Measurements from ENCODE around the gene HSD17B1.
"Not testable (repeated sequence)": the region's sequence is repeated elsewhere in the genome, so short reads cannot be mapped to it uniquely, and the experiment has no call there.

HSD17B1 gene

DNA sequence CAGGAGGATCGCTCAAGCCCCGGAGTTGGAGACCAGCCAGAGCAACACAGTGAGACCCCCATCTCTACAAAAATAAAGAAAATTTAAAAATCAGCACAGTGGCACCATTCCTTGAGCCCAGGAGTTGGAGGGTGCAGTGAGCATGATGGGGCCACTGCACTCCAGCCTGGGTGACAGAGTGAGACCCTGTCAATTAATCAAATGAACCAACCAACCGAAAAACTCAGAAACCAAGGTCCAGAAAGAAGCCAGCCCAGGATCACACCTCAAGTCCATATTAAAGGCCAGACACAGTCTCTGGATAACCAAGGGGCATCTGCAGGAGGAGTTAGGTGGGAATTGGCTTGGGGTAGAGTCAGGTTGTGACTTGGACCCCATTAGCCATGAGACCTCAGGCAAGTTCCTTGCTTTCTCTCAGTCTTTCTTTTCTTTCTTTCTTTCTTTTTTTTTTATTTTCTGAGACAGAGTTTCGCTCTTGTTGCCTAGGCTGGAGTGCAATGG is 2.4 kb downstream of the HSD17B1 start:
- Histone ChIP-seq H3K9ac (ENCODE audit: low read length) (peak overlapping the region; percentile 95), H2BK12ac (ENCODE audit: low read length) (no peak overlapping the region), H3K18ac (ENCODE audit: low read length) (peak overlapping the region; percentile 87), H3K27me3 (ENCODE audit: insufficient read depth, low read length) (no peaks in the 10 kb centered on the region), H3K4me1 (ENCODE audit: control insufficient read depth in 1 of 2, insufficient read depth in 2 of 2, low read length in 2 of 2) (peaks cover 16 to 18% of the 10 kb centered on the region in 2 experiments), H3K9me3 (ENCODE audit: insufficient read depth, low read depth, low read length) (no peaks in the 10 kb centered on the region), H4K91ac (ENCODE audit: low read depth, low read length) (peak overlapping the region; percentile 92), H2BK120ac (ENCODE audit: insufficient read depth, low read length, poor library complexity) (peak overlapping the region; percentile 70), H3K4me2 (ENCODE audit: low read length) (peak overlapping the region; percentile 77), H3K79me1 (ENCODE audit: low read length) (peaks cover 22% of the 10 kb centered on the region), H4K8ac (ENCODE audit: low read depth, low read length) (peak overlapping the region; percentile 90), H2AK5ac (ENCODE audit: low read length) (peak overlapping the region; percentile 69), H4K12ac (ENCODE audit: low read depth, low read length) (peak overlapping the region; percentile 90), H3K14ac (ENCODE audit: low read length) (peak overlapping the region; percentile 78), H3K23ac (ENCODE audit: low read length) (no peak overlapping the region), H3K27ac (ENCODE audit: low read depth, low read length) (peak overlapping the region; percentile 76), H3K79me2 (ENCODE audit: control insufficient read depth, insufficient read depth, low read length, poor library complexity) (peaks cover 16% of the 10 kb centered on the region), H3K4ac (ENCODE audit: low read depth, low read length) (peak overlapping the region; percentile 93), H2BK5ac (ENCODE audit: low read depth, low read length, poor library complexity) (peak overlapping the region; percentile 52), H3K36me3 (ENCODE audit: control insufficient read depth in 1 of 2, insufficient read depth in 2 of 2, low read length in 2 of 2) (peaks cover 0 to 2% of the 10 kb centered on the region in 2 experiments), H3K4me3 (ENCODE audit: low read depth, low read length) (peak overlapping the region; percentile 92), H2AFZ (ENCODE audit: insufficient read depth, low read length, poor library complexity) (peak overlapping the region; percentile 69)
- no peak for DNase-seq
- no CpG with 5 or more reads among the region's 4 CpGs for WGBS (ENCODE audit: extremely low coverage, insufficient coverage, insufficient read length)

DNA sequence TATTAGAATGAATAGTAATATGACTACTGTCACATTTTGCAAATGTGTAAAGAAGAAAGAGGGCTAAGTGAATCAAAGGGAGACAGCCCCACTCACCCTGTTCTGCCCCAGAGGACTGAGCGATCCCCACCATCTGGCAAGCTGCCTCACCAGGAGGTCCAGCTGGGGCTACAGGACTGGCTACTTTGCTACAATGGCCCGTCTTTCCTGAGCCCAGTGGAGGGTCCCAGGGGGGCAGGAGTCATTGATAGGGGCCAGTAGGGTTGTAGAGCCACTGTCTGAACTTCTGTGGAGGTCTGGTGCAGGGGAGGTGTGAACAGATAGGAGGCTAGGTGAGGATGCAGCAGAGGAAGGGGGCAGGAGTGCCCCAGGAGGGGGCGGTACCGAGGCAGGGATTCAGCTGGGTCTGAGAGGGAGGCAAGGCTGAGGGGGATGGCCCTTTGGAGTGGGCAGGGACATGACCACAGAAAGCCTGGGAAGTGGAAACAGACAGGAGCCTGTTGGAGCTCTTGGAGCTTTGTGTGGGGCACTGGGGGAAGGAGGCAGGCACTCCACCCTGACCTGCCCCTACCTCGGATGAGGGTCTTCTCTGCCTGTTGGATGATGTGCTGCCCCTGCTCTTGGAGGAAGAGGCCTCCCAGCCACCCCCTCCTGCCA is 3.4 kb downstream of the HSD17B1 start:
- H2BK12ac ChIP-seq (ENCODE audit: low read length); H3K27ac ChIP-seq (ENCODE audit: low read depth, low read length); H3K23ac ChIP-seq (ENCODE audit: low read length); H3K9ac ChIP-seq (ENCODE audit: low read length); H2AK5ac ChIP-seq (ENCODE audit: low read length); H3K14ac ChIP-seq (ENCODE audit: low read length); H3K4me3 ChIP-seq (ENCODE audit: low read depth, low read length); H4K12ac ChIP-seq (ENCODE audit: low read depth, low read length); H3K9me3 ChIP-seq (ENCODE audit: insufficient read depth, low read depth, low read length); H3K36me3 ChIP-seq (ENCODE audit: control insufficient read depth in 1 of 2, insufficient read depth in 2 of 2, low read length in 2 of 2); H2BK120ac ChIP-seq (ENCODE audit: insufficient read depth, low read length, poor library complexity); H3K27me3 ChIP-seq (ENCODE audit: insufficient read depth, low read length); H2BK5ac ChIP-seq (ENCODE audit: low read depth, low read length, poor library complexity); H3K4me2 ChIP-seq (ENCODE audit: low read length); H4K8ac ChIP-seq (ENCODE audit: low read depth, low read length); DNase-seq; H2AFZ ChIP-seq (ENCODE audit: insufficient read depth, low read length, poor library complexity); H4K91ac ChIP-seq (ENCODE audit: low read depth, low read length); H3K18ac ChIP-seq (ENCODE audit: low read length); H3K4ac ChIP-seq (ENCODE audit: low read depth, low read length): not testable (repeated sequence)
- peaks cover 22% of the 10 kb centered on the region for H3K79me1 ChIP-seq (ENCODE audit: low read length)
- whole genome bisulfite sequencing (ENCODE audit: extremely low coverage, insufficient coverage, insufficient read length): no CpG with 5 or more reads among the region's 5 CpGs
- peaks cover 14 to 16% of the 10 kb centered on the region in 2 experiments for H3K4me1 ChIP-seq (ENCODE audit: control insufficient read depth in 1 of 2, insufficient read depth in 2 of 2, low read length in 2 of 2)
- peaks cover 16% of the 10 kb centered on the region for H3K79me2 ChIP-seq (ENCODE audit: control insufficient read depth, insufficient read depth, low read length, poor library complexity)

DNA sequence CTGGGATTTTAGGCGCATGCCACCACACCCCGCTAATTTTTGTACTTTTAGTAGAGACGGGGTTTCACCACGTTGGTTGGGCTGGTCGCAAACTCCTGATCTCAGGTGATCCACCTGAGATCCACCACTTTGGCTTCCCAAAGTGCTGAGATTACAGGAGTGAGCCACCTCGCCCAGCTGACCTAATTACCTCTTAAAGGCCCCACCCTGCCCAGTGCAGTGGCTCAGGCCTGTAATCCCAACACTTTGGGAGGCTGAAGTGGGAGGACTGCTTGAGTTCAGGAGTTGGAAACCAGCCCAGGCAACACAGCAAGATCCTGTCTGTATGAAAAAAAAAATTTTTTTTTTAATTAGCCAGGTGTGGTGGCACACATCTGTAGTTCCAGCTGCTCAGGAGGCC is 6.4 kb downstream of the HSD17B1 start:
- no peak overlapping the region for H4K91ac ChIP-seq (ENCODE audit: low read depth, low read length)
- H3K79me1 ChIP-seq (ENCODE audit: low read length): peaks cover 15% of the 10 kb centered on the region
- no peaks in the 10 kb centered on the region for H3K27me3 ChIP-seq (ENCODE audit: insufficient read depth, low read length)
- no peak for DNase-seq
- no peak overlapping the region for H4K8ac ChIP-seq (ENCODE audit: low read depth, low read length)
- no peak overlapping the region for H3K9ac ChIP-seq (ENCODE audit: low read length)
- no peak overlapping the region for H2BK5ac ChIP-seq (ENCODE audit: low read depth, low read length, poor library complexity)
- peaks cover 12 to 13% of the 10 kb centered on the region in 2 experiments for H3K4me1 ChIP-seq (ENCODE audit: control insufficient read depth in 1 of 2, insufficient read depth in 2 of 2, low read length in 2 of 2)
- H2AFZ ChIP-seq (ENCODE audit: insufficient read depth, low read length, poor library complexity): no peak overlapping the region
- H2AK5ac ChIP-seq (ENCODE audit: low read length): no peak overlapping the region
- H3K4me3 ChIP-seq (ENCODE audit: low read depth, low read length): no peak overlapping the region
- no peaks in the 10 kb centered on the region for H3K9me3 ChIP-seq (ENCODE audit: insufficient read depth, low read depth, low read length)
- no peak overlapping the region for H3K27ac ChIP-seq (ENCODE audit: low read depth, low read length)
- H3K4me2 ChIP-seq (ENCODE audit: low read length): no peak overlapping the region
- no peak overlapping the region for H4K12ac ChIP-seq (ENCODE audit: low read depth, low read length)
- no peak overlapping the region for H3K4ac ChIP-seq (ENCODE audit: low read depth, low read length)
- H2BK12ac ChIP-seq (ENCODE audit: low read length): no peak overlapping the region
- peaks cover 3 to 4% of the 10 kb centered on the region in 2 experiments for H3K36me3 ChIP-seq (ENCODE audit: control insufficient read depth in 1 of 2, insufficient read depth in 2 of 2, low read length in 2 of 2)
- H3K79me2 ChIP-seq (ENCODE audit: control insufficient read depth, insufficient read depth, low read length, poor library complexity): peaks cover 11% of the 10 kb centered on the region
- H3K18ac ChIP-seq (ENCODE audit: low read length): no peak overlapping the region
- WGBS (ENCODE audit: extremely low coverage, insufficient coverage, insufficient read length): no CpG with 5 or more reads among the region's 6 CpGs
- no peak overlapping the region for H3K14ac ChIP-seq (ENCODE audit: low read length)
- H3K23ac ChIP-seq (ENCODE audit: low read length): no peak overlapping the region
- no peak overlapping the region for H2BK120ac ChIP-seq (ENCODE audit: insufficient read depth, low read length, poor library complexity)

- Histone ChIP-seq H3K4ac (ENCODE audit: low read depth, low read length) (no peak overlapping the region), H3K9ac (ENCODE audit: low read length) (no peak overlapping the region), H4K12ac (ENCODE audit: low read depth, low read length) (no peak overlapping the region), H4K91ac (ENCODE audit: low read depth, low read length) (no peak overlapping the region), H2AK5ac (ENCODE audit: low read length) (no peak overlapping the region), H3K4me3 (ENCODE audit: low read depth, low read length) (no peak overlapping the region), H3K18ac (ENCODE audit: low read length) (no peak overlapping the region), H3K4me2 (ENCODE audit: low read length) (no peak overlapping the region), H2BK120ac (ENCODE audit: insufficient read depth, low read length, poor library complexity) (no peak overlapping the region), H2AFZ (ENCODE audit: insufficient read depth, low read length, poor library complexity) (no peak overlapping the region), H2BK5ac (ENCODE audit: low read depth, low read length, poor library complexity) (no peak overlapping the region), H3K27ac (ENCODE audit: low read depth, low read length) (no peak overlapping the region), H3K79me1 (ENCODE audit: low read length) (peaks cover 4% of the 10 kb centered on the region), H3K4me1 (ENCODE audit: control insufficient read depth in 1 of 2, insufficient read depth in 2 of 2, low read length in 2 of 2) (peaks cover 8 to 9% of the 10 kb centered on the region in 2 experiments), H3K36me3 (ENCODE audit: control insufficient read depth in 1 of 2, insufficient read depth in 2 of 2, low read length in 2 of 2) (peaks cover 14 to 15% of the 10 kb centered on the region in 2 experiments), H3K9me3 (ENCODE audit: insufficient read depth, low read depth, low read length) (no peaks in the 10 kb centered on the region), H3K27me3 (ENCODE audit: insufficient read depth, low read length) (no peaks in the 10 kb centered on the region), H4K8ac (ENCODE audit: low read depth, low read length) (no peak overlapping the region), H3K14ac (ENCODE audit: low read length) (no peak overlapping the region), H3K23ac (ENCODE audit: low read length) (no peak overlapping the region), H2BK12ac (ENCODE audit: low read length) (no peak overlapping the region), H3K79me2 (ENCODE audit: control insufficient read depth, insufficient read depth, low read length, poor library complexity) (peaks cover 4% of the 10 kb centered on the region)
- DNase-seq: no peak
- WGBS (ENCODE audit: extremely low coverage, insufficient coverage, insufficient read length): no CpG with 5 or more reads among the region's 3 CpGs
Measured at GRCh38 chr17:42560246-42560645, 7.5 kb downstream of the HSD17B1 start.
